ENCODE data around the gene MMGT1.

GRCh38 chrX:135944486-135944885 lies 29.3 kb downstream of the MMGT1 start:
- TF ChIP-seq YY1 (IDR thresholded peaks at IDR 0.05; ENCODE audit: low read depth), result no peak
- TF ChIP-seq NFIC (IDR thresholded peaks at IDR 0.05), result no peak
- no peak for TF ChIP-seq REST (IDR thresholded peaks at IDR 0.05; ENCODE audit: low read depth)
- no peak for TF ChIP-seq CEBPB (IDR thresholded peaks at IDR 0.05)
- TF ChIP-seq RAD21 (IDR thresholded peaks at IDR 0.05; ENCODE audit: low read depth), result no peak
- TF ChIP-seq, protein P1, sequence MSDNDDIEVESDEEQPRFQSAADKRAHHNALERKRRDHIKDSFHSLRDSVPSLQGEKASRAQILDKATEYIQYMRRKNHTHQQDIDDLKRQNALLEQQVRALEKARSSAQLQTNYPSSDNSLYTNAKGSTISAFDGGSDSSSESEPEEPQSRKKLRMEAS (IDR thresholded peaks at IDR 0.05), result no peak
- TF ChIP-seq EP300 (IDR thresholded peaks at IDR 0.05; ENCODE audit: borderline replicate concordance), result no peak
- TF ChIP-seq TAF1 (IDR thresholded peaks at IDR 0.05; ENCODE audit: low read depth), result no peak
- TF ChIP-seq CREB1 (IDR thresholded peaks at IDR 0.05; ENCODE audit: low read depth), result no peak
- no peak for TF ChIP-seq FOXM1 (IDR thresholded peaks at IDR 0.05; ENCODE audit: borderline replicate concordance, low read depth)
- TF ChIP-seq TCF12 (IDR thresholded peaks at IDR 0.05; ENCODE audit: low read depth), result no peak
- TF ChIP-seq EGR1 (IDR thresholded peaks at IDR 0.05), result no peak
- no peak for TF ChIP-seq TEAD4 (IDR thresholded peaks at IDR 0.05)

All from Ishikawa (cell line).